Fibroblast of lung (primary cell): ENCODE results near the gene ITPKC. TPM values are rescaled to one million over a fixed set of nuclear protein-coding genes. Genes with fewer than 3 reads are reported as not detected.
A peak's percentile ranks its signal among the peaks of the same experiment; 100 is the strongest.

Source experiments
- DNase-seq, 2 donors: peaks; one replicate each; pipeline versions ENCODE4 v3.0.0 to v3.0.0-alpha.2; 2010; ENCODE audit warnings: low read depth in 2 of 2
- H2AFZ ChIP-seq: 2 replicates; pipeline ENCODE4 v1.5.1; 2012; ENCODE audit warnings: low read length, control low read depth, inconsistent platforms
- H3K27ac ChIP-seq: 2 replicates; pipeline ENCODE4 v1.5.1; 2011; ENCODE audit warnings: low read length, control low read depth; ENCODE audit not compliant: insufficient read depth
- H3K27me3 ChIP-seq: 2 replicates; pipeline ENCODE4 v1.5.1; 2011; ENCODE audit warnings: mild to moderate bottlenecking, low read length; ENCODE audit not compliant: control insufficient read depth, insufficient read depth
- H3K36me3 ChIP-seq: 2 replicates; pipeline ENCODE4 v1.5.1; 2011; ENCODE audit warnings: low read length; ENCODE audit not compliant: control insufficient read depth, insufficient read depth
- H3K4me1 ChIP-seq: 2 replicates; pipeline ENCODE4 v1.5.1; 2011; ENCODE audit warnings: low read length; ENCODE audit not compliant: control insufficient read depth, insufficient read depth; ENCODE audit errors: extremely low read depth
- H3K4me2 ChIP-seq: 2 replicates; pipeline ENCODE4 v1.5.1; 2011; ENCODE audit warnings: low read length, control low read depth; ENCODE audit not compliant: insufficient read depth; ENCODE audit errors: extremely low read depth
- H3K4me3 ChIP-seq, 4 experiments: fragments of 200-600 bp in 1 of 4; sonication (generic) in 1 of 4; replicated peaks in 1 of 4; 2 replicates each; pipeline ENCODE4 v1.5.1; 2011 to 2016; ENCODE audit warnings: low read length in 4 of 4, low read depth in 3 of 4, mild to moderate bottlenecking in 3 of 4, control low read depth in 2 of 4, inconsistent platforms in 1 of 4, mixed read lengths in 1 of 4; ENCODE audit not compliant: insufficient read depth in 1 of 4; ENCODE audit errors: control extremely low read depth in 1 of 4
- H3K79me2 ChIP-seq: 2 replicates; pipeline ENCODE4 v1.5.1; 2012; ENCODE audit warnings: mild to moderate bottlenecking, low read length, inconsistent platforms; ENCODE audit not compliant: control insufficient read depth, insufficient read depth
- H3K9ac ChIP-seq: 2 replicates; pipeline ENCODE4 v1.5.1; 2011; ENCODE audit warnings: mild to moderate bottlenecking, low read length, control low read depth; ENCODE audit not compliant: insufficient read depth
- H3K9me3 ChIP-seq: 2 replicates; pipeline ENCODE4 v1.5.1; 2012; ENCODE audit warnings: low read depth, low read length; ENCODE audit not compliant: control insufficient read depth, insufficient read depth
- H4K20me1 ChIP-seq: 2 replicates; pipeline ENCODE4 v1.5.1; 2011; ENCODE audit warnings: low read length; ENCODE audit not compliant: control insufficient read depth, insufficient read depth; ENCODE audit errors: extremely low read depth
- CTCF ChIP-seq, 2 donors: IDR thresholded peaks in 1 of 2; conservative IDR thresholded peaks in 1 of 2; 1 replicate in 1 of 2; 2 replicates in 1 of 2; pipeline ENCODE4 v1.5.1; 2011 to 2012; ENCODE audit warnings: low read length in 2 of 2, control low read depth in 1 of 2, inconsistent platforms in 1 of 2, low read depth in 1 of 2, mild to moderate bottlenecking in 1 of 2
- EZH2 ChIP-seq: IDR thresholded peaks from 2 replicates; pipeline ENCODE4 v1.5.1; 2012; ENCODE audit warnings: low read length, control low read depth, mild to moderate bottlenecking; ENCODE audit errors: missing control alignments
- polyA plus RNA-seq, 2 donors: library from polyadenylated mRNA; depleted of rRNA in 1 of 2; stranded (reverse) in 1 of 2; unstranded in 1 of 2; fragments of >200 nt; gene quantifications; 2 replicates each; pipeline ENCODE4 v1.2.1, GENCODE V29; 2011 to 2012; ENCODE audit warnings: missing spikeins in 1 of 2
- total RNA-seq: library from RNA; depleted of rRNA; stranded (reverse); fragments of >200 nt; gene quantifications from 2 replicates; pipeline ENCODE4 v1.2.1, GENCODE V29; 2014

ITPKC gene
- total and polyA plus RNA-seq, 2 donors (not counting 1 experiment from before 2014, with no cell fraction given): 6.5 to 23.1 TPM

GRCh38 chr19:40690693-40691420 lies 26.1 kb upstream of the ITPKC start:
- H2AFZ ChIP-seq: peak overlapping the region; percentile 65
- peaks cover 24% of the 10 kb centered on the region for H3K4me1 ChIP-seq
- H3K9ac ChIP-seq: peak overlapping the region; percentile 90
- no peaks in the 10 kb centered on the region for H3K9me3 ChIP-seq
- H4K20me1 ChIP-seq: peaks cover 4% of the 10 kb centered on the region
- H3K4me3 ChIP-seq: peak overlapping the region; percentile 32 to 96 (median 49)
- H3K4me2 ChIP-seq: peak overlapping the region; percentile 88
- H3K27me3 ChIP-seq: no peaks in the 10 kb centered on the region
- H3K36me3 ChIP-seq: peaks cover 18% of the 10 kb centered on the region
- DNase-seq: peak; percentile 90 to 93
- H3K27ac ChIP-seq: peak overlapping the region; percentile 94
- TF ChIP-seq EZH2 (no peak), CTCF (conservative IDR thresholded peaks at IDR 0.05 in 1 of 2, IDR thresholded peaks at IDR 0.05 in 1 of 2; ENCODE audit: low read depth in 1 of 2, low read length in 2 of 2) (no peak)
- peaks cover 34% of the 10 kb centered on the region for H3K79me2 ChIP-seq

GRCh38 chr19:40691421-40692211 lies 25.3 kb upstream of the ITPKC start:
- DNase-seq: peak; percentile 5 to 15
- H3K4me1 ChIP-seq: peaks cover 24% of the 10 kb centered on the region
- peaks cover 14% of the 10 kb centered on the region for H3K36me3 ChIP-seq
- no peak overlapping the region for H2AFZ ChIP-seq
- H3K27me3 ChIP-seq: no peaks in the 10 kb centered on the region
- peak overlapping the region; percentile 85 for H3K9ac ChIP-seq
- H4K20me1 ChIP-seq: peaks cover 4% of the 10 kb centered on the region
- H3K9me3 ChIP-seq: no peaks in the 10 kb centered on the region
- H3K27ac ChIP-seq: peak overlapping the region; percentile 94
- TF ChIP-seq EZH2 (no peak), CTCF (conservative IDR thresholded peaks at IDR 0.05 in 1 of 2, IDR thresholded peaks at IDR 0.05 in 1 of 2; ENCODE audit: low read depth in 1 of 2, low read length in 2 of 2) (no peak)
- H3K4me2 ChIP-seq: peak overlapping the region; percentile 88
- H3K4me3 ChIP-seq: no peak overlapping the region
- H3K79me2 ChIP-seq: peaks cover 34% of the 10 kb centered on the region

- Histone ChIP-seq H3K9me3 (no peaks in the 10 kb centered on the region), H3K9ac (no peak overlapping the region), H3K27me3 (no peaks in the 10 kb centered on the region), H2AFZ (no peak overlapping the region), H3K4me3 (no peak overlapping the region), H3K27ac (no peak overlapping the region), H3K36me3 (peaks cover 12% of the 10 kb centered on the region), H3K4me1 (peaks cover 24% of the 10 kb centered on the region), H3K4me2 (no peak overlapping the region), H4K20me1 (peaks cover 4% of the 10 kb centered on the region), H3K79me2 (peaks cover 29% of the 10 kb centered on the region)
- no peak for DNase-seq
- TF ChIP-seq EZH2: no peak
- TF ChIP-seq CTCF (conservative IDR thresholded peaks at IDR 0.05 in 1 of 2, IDR thresholded peaks at IDR 0.05 in 1 of 2; ENCODE audit: low read depth in 1 of 2, low read length in 2 of 2): no peak
These were observed 24.7 kb upstream of the ITPKC start for GRCh38 chr19:40692212-40692551.
